Stimulated activated CD4-positive, alpha-beta T cell treated with anti-CD3 and anti-CD28 coated beads, Interleukin-15, amount 100 ng/mL, for 24 hours (primary cell): Measurements from ENCODE around the gene CCDC182.

Experiments
- DNase-seq: peaks from one replicate; pipeline ENCODE4 v3.0.0-alpha.2; 2020

CCDC182 gene

GRCh38 chr17:57726213-57726790, 18.8 kb downstream of the CCDC182 start:
- no peak for DNase-seq

DNA sequence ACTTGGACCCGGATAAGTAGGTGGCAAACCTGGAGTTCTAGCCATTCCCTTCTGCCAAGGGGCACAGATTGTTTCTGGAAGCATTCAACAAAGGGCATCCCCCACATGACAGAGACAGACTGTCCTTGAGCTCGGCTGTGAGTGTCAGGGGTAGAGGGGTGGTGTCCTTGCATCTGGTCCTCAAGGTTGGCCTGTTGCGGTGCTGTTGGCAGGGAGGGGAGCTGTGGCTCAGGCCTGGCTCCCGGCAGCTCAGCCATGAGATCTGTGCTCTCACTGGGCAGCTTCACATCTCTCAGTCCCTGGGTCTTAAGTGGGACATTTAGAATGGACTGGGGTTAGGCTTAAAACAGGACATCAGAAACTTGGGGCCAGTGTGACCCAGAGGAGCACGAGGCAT, 20.4 kb downstream of the CCDC182 start:
- DNase-seq: no peak

DNA sequence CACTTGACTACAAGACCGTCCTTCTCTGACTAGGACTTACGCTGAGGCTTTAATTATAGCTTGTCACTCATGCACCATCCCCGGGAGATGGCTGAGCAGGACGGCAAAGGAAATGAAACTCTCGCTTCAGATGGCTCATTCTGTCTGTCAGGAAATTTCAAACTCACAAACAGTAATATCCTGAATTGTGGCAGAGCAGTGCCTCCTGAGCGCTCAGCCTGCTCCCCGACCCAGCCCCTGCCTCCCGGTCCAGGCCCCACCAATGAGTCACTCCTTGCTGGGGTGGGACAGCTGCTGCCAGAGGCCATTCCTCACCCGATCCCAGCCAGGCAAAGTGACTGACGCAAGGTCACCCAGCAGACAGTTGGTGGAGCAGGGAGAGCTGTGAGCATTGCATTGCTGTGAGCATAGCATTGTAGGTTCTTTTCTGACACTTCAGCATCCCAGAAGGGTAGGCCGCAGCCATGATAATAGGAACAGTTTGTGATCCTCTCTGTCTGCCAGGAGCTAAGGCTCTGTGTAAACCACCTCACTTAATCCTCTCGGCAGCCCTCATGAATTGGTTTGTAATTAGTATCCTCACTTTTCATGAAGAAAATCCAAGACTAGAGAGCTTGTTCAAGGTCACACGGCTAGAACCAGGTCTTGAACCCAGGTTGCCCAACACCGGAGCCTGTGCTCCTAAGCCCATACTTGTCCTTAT, 20.9 kb downstream of the CCDC182 start:
- no peak for DNase-seq

DNA sequence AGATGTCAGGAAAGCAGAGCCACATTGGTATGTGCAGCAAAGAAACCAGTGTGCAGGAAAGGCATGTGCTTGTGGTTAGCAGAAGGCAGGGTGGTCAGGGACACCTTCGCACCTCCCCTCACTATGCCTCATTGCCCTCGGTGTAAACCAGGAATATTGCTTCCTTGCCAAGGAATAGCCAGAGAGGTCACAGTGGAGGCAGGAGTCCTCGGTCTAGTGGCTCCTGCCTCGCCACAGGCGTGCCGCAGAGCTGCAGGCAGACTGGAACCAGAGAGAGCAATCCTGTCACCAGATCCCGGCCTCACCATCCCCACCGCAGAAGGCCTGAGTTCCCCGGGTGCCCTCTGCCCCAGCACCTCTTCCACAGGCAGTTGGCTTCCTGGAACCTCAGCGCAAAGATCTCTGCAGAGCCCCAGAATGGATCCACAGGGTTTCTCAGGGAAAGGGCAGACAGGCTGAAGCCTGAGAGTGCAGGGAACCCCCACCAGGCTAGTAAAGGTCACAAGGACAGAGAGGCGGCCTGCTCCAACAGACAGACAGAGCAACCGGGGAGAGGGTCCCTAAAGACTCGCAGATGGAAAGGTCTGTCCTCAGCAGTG, 21.6 kb downstream of the CCDC182 start:
- DNase-seq: no peak

DNA sequence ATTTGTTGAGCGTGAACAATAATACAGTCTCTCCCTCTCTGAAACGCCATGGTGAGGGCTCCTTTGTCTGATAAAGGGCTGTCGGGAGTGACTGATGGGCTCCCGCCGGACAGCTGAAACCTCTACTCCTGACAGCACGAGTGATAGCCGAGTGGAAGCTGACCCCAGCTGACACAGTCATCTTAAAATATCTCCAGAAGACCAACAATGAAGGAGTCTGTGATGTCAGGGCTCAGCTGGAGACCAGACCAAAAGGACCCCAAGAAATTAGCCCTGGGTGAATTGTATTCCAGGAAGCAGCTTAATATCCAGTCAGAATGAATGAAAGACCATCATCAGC, 22.4 kb downstream of the CCDC182 start:
- no peak for DNase-seq

DNA sequence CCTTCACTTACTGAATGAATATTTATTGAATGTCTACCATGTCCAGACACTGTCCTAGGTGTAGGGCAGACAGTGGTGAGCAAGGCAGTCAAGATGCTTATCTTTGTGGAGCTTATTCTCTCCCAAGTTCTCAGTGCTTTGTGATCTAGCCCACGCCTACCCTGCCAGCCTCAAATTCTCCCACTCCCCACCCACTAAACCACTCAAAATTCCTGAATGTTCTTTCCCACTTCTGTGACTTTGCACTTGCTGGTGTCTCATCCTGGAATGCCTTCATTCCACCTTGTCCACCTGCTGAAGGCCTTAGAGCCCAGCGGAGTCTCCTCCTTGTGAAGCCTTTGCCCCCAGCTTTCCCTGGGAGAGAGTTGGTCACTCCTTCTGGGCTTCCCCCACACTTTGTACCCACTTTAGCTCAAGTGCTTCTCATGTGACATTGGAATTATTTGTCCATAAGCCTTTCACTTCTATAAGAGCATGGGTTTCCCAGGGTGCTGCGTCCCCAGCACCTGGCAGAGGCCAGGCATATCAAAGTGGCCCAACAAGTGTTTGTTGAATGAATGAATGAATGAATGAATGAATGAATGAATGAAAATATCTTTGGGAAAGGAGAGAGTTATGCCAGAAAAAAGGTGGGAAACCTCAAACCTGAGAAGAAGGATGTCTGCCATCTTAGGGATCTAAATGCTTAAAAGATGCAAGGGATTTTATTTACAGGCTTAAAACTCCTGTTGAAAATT, 23.0 kb downstream of the CCDC182 start:
- no peak for DNase-seq

- no peak for DNase-seq
Observed at GRCh38 chr17:57720386-57721035, 24.6 kb downstream of the CCDC182 start.

DNA sequence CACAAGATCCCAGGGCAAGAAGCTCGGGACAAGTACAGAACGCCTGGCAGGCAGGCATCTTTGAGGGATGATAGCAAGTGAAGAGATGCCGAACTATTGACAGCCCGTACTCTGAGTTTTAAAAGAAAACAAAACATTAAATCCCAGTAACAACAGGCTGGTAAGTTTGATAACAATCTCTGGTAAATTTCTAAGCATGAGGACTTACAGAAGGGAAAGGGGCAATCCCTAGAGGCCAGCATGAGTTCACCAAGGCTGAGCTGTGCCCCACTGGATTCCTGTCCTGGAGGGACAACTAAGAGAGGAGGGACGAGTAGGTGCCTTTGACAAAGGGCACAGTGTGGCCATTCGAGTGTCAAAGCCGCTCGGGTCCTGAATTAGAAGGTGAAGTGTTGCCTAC, 26.2 kb downstream of the CCDC182 start:
- no peak for DNase-seq

- DNase-seq: no peak
Observed at GRCh38 chr17:57715981-57716380, 29.1 kb downstream of the CCDC182 start.

- no peak for DNase-seq
Observed at GRCh38 chr17:57714665-57715180, 30.4 kb downstream of the CCDC182 start.

DNA sequence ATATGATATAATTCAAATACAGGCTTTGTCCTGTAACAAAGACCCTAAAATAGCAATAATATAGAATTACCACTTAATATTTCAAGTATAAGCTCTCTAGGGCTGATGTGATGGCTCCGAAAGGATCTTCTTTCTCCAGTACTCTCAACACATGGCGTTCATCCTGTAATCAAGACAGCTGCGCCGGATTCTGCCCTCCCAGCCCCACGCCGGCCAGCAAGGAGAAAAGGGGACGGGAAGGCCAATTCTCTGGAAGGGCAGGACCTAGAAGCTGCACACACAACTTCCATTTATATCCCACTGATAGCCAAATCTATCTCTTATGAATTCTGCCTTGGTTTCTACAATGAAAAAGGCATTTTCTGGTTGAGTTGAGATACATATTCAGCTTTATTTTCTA, 32.0 kb downstream of the CCDC182 start:
- no peak for DNase-seq

DNA sequence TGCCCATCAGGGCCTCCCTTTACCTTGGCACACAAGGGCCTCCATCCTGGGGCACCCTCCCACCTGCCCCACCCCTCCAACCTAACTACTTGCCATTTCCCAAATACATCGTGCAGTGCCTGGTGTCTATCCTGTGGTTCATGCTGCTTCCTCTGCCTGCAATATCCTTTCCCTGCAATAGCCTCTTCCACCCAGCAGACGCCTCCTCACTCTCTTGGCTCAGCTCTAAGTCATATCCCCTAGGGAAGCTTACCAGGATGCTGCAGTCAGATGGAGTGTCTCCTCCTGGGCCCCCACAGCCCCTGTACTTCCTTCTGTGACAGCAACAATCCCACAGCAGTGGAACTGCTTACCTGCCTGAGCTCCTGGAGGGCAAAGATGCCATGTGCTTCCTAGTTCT, 36.7 kb downstream of the CCDC182 start:
- no peak for DNase-seq

- DNase-seq: no peak
Observed at GRCh38 chr17:57707892-57708291, 37.2 kb downstream of the CCDC182 start.

DNA sequence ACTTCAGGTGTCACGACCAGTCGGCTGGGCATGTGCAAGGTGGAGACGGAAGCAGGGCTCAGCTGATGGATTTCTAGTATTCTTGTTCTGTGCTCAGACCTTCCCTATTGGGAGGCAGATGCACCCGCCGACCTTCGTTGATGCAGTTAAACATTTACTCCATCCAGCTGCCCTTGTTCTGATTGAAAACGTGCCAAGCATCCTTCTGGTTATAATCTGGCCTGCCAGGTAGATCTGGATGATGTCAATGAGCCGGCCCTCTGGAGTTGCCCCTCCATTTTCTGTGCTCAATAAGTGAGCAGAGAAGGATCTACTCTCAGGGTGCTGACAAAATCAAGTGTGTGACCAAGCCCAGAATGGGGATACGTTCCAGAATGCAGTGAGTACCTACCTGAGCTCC, 38.3 kb downstream of the CCDC182 start:
- no peak for DNase-seq

DNA sequence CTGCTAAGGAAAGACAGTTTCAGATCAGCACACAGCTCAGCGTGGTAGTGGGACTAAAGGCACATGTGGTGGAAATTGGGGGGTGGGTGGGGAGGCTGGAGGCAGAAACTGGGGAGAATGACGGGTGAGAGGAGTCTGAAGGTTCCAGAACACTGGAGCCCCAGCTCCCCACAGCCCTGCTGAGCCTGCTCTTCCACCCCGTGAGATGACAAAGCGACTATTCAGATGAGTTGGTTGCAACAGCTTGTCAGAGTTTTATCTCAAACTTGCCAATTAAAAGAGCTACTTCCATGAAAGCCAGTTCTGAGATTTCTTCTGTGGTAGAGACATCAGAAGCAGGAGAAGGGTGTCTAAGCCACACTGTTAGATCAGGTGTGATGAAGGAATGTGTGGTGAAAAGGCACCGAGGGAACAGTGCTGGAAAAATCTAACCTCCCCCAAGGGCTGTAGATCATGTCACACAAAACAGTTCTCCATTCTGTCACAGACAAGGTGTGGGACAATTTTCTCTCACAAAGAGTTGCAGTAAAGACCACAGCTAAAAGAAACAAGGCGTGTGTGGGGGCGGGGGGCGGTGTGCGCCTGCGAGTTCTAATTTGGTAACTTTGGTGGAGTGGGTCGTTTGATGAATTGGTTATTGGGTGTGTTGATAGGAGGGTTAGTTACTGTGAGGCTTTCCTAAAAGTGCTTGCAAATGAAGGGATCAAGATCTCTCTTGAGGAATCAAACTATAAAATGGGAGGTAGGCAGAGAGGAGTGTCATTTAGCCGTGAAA, 39.0 kb downstream of the CCDC182 start:
- DNase-seq: no peak

- no peak for DNase-seq
Observed at GRCh38 chr17:57704448-57704847, 40.7 kb downstream of the CCDC182 start.

DNA sequence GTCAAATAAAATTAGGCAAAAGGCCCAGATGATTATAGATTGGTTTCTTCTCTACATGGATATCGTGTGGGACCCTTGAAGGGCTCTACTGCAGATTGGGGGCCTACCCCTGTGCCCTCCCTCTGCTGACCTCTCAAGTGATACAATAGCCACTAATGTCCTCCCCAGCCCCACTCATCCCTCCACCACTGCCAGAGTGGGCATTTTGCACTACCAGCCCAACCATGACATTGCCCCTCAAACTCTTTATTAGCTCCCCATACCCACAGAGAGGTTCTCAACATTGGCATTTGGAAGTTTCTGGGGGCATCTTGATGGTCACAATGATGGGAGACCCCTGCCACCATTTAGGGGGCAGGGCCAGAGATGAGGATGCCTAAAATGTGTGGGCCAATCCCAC, 41.8 kb downstream of the CCDC182 start:
- no peak for DNase-seq

- DNase-seq: no peak
Observed at GRCh38 chr17:57701124-57701523, 44.0 kb downstream of the CCDC182 start.

- DNase-seq: no peak
Observed at GRCh38 chr17:57699751-57700219, 45.3 kb downstream of the CCDC182 start.

- DNase-seq: peak; percentile 25
Observed at GRCh38 chr17:57697891-57698711, 47.0 kb downstream of the CCDC182 start.

GRCh38 chr17:57697197-57697596, 47.9 kb downstream of the CCDC182 start:
- no peak for DNase-seq
